Transverse colon (tissue), 4 donors: ENCODE results near the gene CD14.
"Not testable (repeated sequence)": the region's sequence is repeated elsewhere in the genome, so short reads cannot be mapped to it uniquely, and the experiment has no call there.

ENCODE experiments used
- EP300 ChIP-seq: sonication (generic); formaldehyde crosslinking; IDR thresholded peaks from one replicate; pipeline ENCODE4 v1.6.1; 2017; ENCODE audit warnings: antibody characterized with exemption, low read depth
- POLR2AphosphoS5 ChIP-seq, 3 donors: sonication (generic); formaldehyde crosslinking; IDR thresholded peaks; one replicate each; pipeline ENCODE4 v1.6.1; 2016; ENCODE audit warnings: antibody characterized with exemption in 3 of 3
- TF ChIP-seq, protein P1 (sequence below), 5 experiments: fragments of 200-600 bp in 3 of 5; fragments of 450-650 bp in 2 of 5; sonication (generic) in 3 of 5; IDR thresholded peaks; 1 replicate in 2 of 5; 2 replicates in 3 of 5; pipeline ENCODE4 v1.5.1; 2016 to 2017; ENCODE audit warnings: antibody characterized with exemption in 5 of 5, inconsistent platforms in 3 of 5, mild to moderate bottlenecking in 2 of 5, moderate library complexity in 1 of 5

DNA sequence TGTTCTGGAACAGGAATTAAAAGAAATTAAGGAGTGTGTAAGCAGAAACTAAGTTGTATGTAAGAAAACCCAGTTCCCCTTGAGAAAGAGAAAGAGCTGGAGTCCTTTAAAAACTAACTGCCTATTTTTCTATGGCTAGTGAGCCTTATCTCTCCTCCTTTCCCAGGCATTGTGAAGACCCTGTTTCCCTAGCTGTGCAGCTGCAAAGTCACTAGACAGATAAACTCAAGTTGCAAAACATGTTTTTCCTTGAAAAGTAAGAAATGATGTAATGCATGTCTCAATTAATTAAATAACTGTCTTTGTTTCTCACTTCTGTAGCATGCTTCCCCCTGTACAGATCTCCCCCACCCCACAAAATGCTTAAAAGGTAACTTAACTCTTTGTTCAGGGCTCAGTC, 9.9 kb downstream of the CD14 start:
- TF ChIP-seq POLR2AphosphoS5 (IDR thresholded peaks at IDR 0.05); EP300: not testable (repeated sequence)
- TF ChIP-seq, protein P1, sequence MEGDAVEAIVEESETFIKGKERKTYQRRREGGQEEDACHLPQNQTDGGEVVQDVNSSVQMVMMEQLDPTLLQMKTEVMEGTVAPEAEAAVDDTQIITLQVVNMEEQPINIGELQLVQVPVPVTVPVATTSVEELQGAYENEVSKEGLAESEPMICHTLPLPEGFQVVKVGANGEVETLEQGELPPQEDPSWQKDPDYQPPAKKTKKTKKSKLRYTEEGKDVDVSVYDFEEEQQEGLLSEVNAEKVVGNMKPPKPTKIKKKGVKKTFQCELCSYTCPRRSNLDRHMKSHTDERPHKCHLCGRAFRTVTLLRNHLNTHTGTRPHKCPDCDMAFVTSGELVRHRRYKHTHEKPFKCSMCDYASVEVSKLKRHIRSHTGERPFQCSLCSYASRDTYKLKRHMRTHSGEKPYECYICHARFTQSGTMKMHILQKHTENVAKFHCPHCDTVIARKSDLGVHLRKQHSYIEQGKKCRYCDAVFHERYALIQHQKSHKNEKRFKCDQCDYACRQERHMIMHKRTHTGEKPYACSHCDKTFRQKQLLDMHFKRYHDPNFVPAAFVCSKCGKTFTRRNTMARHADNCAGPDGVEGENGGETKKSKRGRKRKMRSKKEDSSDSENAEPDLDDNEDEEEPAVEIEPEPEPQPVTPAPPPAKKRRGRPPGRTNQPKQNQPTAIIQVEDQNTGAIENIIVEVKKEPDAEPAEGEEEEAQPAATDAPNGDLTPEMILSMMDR (IDR thresholded peaks at IDR 0.05), result not testable (repeated sequence)
